H54 (cell line): ENCODE data around the gene SHROOM2.

Experiments
- DNase-seq: peaks from one replicate; pipeline ENCODE4 v3.0.0; 2011; ENCODE audit warnings: low spot score, mixed read lengths; ENCODE audit not compliant: insufficient read length
- FAIRE-seq: peaks from 3 replicates; lab custom pipeline; 2011; peaks lifted over from hg19 to GRCh38; lab: Jason Lieb, UNC
- POLR2A ChIP-seq: IDR thresholded peaks from 2 replicates; pipeline ENCODE4 v1.6.1; 2011; ENCODE audit warnings: low read depth, mild to moderate bottlenecking, low read length

SHROOM2 gene

GRCh38 chrX:9878146-9878820 lies 92.1 kb downstream of the SHROOM2 start:
- FAIRE-seq (no peak), DNase-seq (no peak)
- no peak for TF ChIP-seq POLR2A

- TF ChIP-seq POLR2A = no peak
- DNase-seq (no peak), FAIRE-seq (no peak)
Measured at GRCh38 chrX:9880237-9880636, 94.0 kb downstream of the SHROOM2 start.

GRCh38 chrX:9880870-9881269 lies 94.6 kb downstream of the SHROOM2 start:
- DNase-seq = no peak
- FAIRE-seq = no peak
- no peak for TF ChIP-seq POLR2A

- FAIRE-seq (no peak), DNase-seq (no peak)
- no peak for TF ChIP-seq POLR2A
Measured at GRCh38 chrX:9882669-9883446, 96.6 kb downstream of the SHROOM2 start.

GRCh38 chrX:9884031-9884779 lies 98.0 kb downstream of the SHROOM2 start:
- DNase-seq (no peak), FAIRE-seq (no peak)
- TF ChIP-seq POLR2A = no peak

- DNase-seq = peak; percentile 22
- FAIRE-seq = no peak
- no peak for TF ChIP-seq POLR2A
Measured at GRCh38 chrX:9885150-9885549, 98.9 kb downstream of the SHROOM2 start.

GRCh38 chrX:9887659-9888297 lies 101.5 kb downstream of the SHROOM2 start:
- FAIRE-seq = no peak
- TF ChIP-seq POLR2A = no peak

GRCh38 chrX:9888953-9889470 lies 102.8 kb downstream of the SHROOM2 start:
- no peak for FAIRE-seq
- no peak for TF ChIP-seq POLR2A
- DNase-seq = no peak

More at GRCh38 chrX:9887659-9888297, 101.5 kb downstream of the SHROOM2 start:
- DNase-seq = no peak

- DNase-seq = no peak
- no peak for TF ChIP-seq POLR2A
- no peak for FAIRE-seq
Measured at GRCh38 chrX:9890681-9891091, 104.5 kb downstream of the SHROOM2 start.

- DNase-seq (no peak), FAIRE-seq (no peak)
- TF ChIP-seq POLR2A = no peak
Measured at GRCh38 chrX:9895225-9895912, 109.1 kb downstream of the SHROOM2 start.

- no peak for TF ChIP-seq POLR2A
- FAIRE-seq = no peak
- DNase-seq = no peak
Measured at GRCh38 chrX:9897761-9898161, 111.5 kb downstream of the SHROOM2 start.

- TF ChIP-seq POLR2A = no peak
- FAIRE-seq (no peak), DNase-seq (no peak)
Measured at GRCh38 chrX:9899640-9900111, 113.4 kb downstream of the SHROOM2 start.

- FAIRE-seq (no peak), DNase-seq (no peak)
- TF ChIP-seq POLR2A = no peak
Measured at GRCh38 chrX:9902656-9903055, 116.4 kb downstream of the SHROOM2 start.

GRCh38 chrX:9903146-9903545 lies 116.9 kb downstream of the SHROOM2 start:
- FAIRE-seq = no peak
- no peak for TF ChIP-seq POLR2A

More at GRCh38 chrX:9903146-9903545, 116.9 kb downstream of the SHROOM2 start:
- no peak for DNase-seq
